GM20431 (cell line): ENCODE data around the gene INAFM2.

Source experiments
- in situ Hi-C: fragments of 300-500 bp; cut with MseI, MboI; formaldehyde crosslinking; loops from one replicate; pipeline ENCODE4 v1.15.0; 2020; ENCODE audit warnings: low sequenced_read_pairs; ENCODE audit not compliant: unreplicated experiment

Gene INAFM2

GRCh38 chr15:40338921-40339620 is 15.6 kb downstream of the INAFM2 start:
- in situ Hi-C loops: no loop called here

DNA sequence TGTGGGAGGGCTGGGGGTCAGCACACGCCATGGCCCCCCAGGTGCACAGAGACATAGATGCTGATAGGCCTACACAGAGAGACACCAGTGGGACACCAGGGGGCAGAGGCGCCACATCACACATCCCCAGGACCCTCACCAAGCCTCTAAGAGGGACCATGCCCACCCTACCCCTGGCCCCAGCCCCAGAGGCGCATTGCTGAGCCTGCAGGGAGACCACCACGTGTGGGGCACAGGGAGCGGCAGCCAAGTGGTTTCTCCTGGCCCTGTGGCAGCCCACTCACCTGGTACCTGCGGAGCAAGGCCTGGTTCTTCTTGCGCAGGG is 16.1 kb downstream of the INAFM2 start:
- in situ Hi-C loops: no loop called here

DNA sequence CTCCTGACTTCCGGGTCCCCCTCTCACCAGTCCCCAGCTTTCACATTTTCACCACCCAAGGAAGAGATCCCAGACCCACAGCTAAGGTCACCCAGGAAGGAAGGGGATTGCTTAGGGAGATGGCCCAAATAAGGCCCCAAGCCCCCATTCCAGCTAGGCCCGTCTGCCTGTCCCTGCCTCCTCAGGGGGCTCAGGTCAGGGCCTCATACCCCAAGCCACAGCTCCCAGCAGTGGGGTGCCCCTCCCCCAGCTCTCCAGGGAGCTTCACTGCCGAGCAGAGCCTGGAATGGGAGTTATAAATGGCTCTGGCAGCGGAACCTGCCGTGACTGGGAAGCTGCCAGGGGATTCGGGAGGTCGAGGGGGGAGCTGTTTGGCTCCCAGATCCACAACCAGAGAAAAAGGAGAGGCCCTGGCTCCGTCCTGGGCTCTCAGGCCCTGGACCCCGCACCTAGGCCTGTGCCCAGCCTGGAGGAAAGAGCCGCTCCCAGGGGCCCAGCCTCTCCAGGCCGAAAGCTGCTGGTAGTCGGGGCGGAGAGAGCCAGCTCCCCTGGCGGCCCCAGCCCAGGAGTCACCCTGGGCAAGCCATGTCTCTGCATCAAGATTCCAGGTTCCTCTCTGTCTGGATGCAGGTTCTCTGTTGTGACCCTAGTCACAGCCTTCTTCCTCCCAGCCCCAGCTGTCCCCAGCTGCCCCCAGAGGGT is 16.7 kb downstream of the INAFM2 start:
- in situ Hi-C loops: loop anchor here (10.0 kb wide), 1 partner anchor 85 kb away; no protein-coding TSS in a partner anchor

DNA sequence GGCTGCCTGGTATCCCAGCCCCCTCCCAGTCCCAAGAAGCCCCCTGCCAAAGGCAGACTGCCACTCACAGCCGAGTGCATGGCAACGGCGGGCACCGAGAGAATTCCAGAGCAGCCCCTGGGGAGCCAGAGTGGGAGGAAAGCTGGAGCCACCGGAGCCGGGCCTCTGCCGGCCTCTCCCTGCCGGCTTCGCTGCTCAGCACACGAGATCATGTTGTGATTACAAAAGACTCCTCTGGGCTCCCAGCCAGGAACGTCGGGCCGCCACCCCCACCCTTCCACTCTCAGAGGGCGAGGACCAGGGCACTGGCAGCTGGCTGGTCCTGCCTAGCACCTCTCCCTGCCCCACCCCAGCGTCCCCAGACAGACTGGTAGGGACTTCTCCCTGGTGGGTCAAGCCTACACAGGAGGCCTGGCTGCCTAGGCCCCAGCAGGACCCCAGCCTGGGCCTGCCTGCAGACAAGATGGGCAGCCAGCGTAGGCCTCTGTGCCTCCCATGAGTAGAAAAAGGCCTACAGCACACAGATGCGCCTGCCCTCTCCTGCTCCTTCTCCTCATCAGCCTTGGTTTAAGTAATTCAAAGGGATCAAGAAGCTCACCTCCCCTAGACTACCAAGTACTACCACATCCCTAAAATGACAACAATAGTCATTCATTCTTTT is 17.4 kb downstream of the INAFM2 start, which contains the start of gene CCDC9B:
Gene CCDC9B, minus strand, starts transcription at position 200 of the 661 bp plus-strand sequence. Its CDS starts 120 bp downstream, at position 80.
- in situ Hi-C loops: loop anchor here (10.0 kb wide), 1 partner anchor 84 kb away; no protein-coding TSS in a partner anchor

DNA sequence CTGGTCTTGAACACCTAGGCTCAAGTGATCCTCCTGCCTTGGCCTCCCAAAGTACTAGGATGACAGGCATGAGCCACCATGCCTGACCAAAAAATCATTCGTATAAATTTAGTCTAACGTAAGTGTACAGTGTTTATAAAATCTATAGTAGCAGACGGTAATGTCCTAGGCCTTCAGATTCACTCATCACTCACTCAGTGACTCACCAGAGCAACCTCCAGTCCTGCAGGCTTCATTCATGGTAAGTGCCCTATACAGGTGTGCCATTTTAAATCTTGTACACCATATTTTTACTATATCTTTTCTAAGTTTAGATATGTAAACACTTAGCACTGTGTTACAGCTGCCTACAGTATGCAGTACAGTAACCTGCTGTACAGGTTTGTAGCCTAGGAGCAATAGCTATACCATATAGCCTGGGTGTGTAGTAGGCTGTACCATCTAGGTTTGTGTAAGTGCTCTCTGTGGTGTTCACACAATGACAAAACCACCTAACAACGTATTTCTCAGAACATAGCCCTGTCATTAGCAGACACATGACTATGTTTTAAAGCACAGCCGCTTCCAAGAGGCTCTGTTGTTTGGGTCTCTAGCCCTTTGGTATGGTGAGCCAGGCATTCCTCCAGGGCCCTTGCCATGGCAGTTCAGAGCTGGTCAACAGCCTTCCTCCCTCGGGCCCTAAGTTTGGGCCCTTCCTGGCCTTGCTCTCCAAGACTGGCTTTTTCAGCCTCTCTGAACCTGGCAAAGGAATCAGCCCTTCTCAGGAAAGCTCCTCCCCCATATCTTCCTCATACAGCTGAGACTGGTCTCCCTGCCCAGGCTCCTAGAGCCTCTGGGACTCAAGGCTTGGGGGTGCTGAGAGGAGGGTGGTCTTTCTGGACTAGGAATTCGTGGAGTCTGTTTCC is 19.2 kb downstream of the INAFM2 start:
- in situ Hi-C loops: loop anchor here (10.0 kb wide), 1 partner anchor 82 kb away; no protein-coding TSS in a partner anchor

- in situ Hi-C loops: loop anchor here (10.0 kb wide), 1 partner anchor 81 kb away; no protein-coding TSS in a partner anchor
Measured at GRCh38 chr15:40343512-40343911, 20.0 kb downstream of the INAFM2 start.

DNA sequence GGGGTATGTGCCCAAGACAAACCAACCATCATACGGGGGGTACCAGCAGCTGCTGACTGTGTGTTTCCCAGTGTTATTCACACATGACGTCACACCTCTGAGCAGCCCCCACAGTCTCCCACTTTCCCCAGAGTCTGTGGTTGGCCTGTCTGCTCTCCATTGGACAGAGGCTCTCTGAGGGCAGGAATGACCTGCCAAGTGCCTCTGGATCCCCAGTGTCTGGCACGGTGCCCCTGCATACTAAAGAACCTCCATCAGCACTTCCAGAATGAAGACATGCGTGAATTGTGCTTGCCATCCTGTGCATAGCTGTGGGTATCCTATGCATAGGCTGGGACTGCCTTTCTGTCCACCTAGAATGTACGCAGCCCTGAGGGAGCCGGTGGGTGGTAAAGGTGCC is 20.7 kb downstream of the INAFM2 start:
- in situ Hi-C loops: loop anchor here (10.0 kb wide), 1 partner anchor 81 kb away; no protein-coding TSS in a partner anchor

DNA sequence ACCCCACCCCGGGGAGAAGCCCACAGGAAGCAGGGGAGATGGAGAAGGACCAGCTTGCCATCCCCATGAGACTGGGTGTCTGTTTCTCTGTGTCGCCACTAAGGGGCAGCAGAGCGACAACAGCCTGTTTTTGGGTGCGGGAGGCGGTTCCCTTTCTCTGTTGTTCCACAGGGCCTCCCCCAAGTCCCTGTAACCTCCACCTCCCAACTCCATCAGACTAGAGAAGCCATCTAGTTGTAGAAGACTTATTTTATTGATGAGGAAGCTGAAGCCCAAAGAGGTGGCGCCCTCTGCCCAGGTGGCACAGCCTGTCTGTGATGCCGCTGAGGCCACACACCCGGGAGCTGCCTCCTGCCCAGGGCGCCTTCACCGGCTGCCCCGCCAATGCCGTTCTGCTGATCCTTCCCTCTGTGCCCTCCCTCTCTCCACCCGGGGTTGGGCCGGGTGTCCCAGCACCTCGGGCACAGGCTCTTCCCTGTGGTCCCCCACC is 21.2 kb downstream of the INAFM2 start:
- in situ Hi-C loops: loop anchor here (10.0 kb wide), 1 partner anchor 80 kb away; no protein-coding TSS in a partner anchor

DNA sequence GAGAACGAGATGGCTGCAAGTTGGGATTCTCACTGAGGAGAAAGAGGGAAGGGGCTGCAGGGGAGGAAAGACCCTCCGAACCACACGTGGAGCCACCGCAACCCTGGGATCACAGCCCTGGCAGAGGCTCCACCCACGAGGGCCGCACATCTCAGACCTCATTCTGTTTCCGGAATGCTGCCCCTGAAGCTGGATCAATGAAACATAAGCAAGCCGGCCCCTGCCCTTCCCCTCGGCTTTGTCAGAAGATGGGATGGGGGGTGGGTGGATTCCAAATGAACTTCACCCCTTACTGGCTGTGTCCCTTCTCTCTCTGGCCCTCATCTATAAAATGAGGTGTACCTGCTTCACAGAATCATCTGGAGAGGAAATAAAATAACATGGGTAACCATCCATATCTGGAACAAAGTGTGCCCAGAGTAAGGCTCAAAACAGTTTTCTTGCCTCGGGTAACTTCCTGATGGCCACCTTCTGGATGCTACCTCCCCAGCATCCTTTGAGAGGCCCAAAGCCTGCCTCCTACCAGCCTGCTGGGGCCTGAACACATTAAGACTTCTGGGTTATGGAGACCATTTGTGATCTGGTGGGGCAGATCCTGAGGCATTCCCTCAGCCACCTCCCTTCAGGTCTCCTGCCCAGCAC is 21.9 kb downstream of the INAFM2 start:
- in situ Hi-C loops: loop anchor here (10.0 kb wide), 1 partner anchor 79 kb away; no protein-coding TSS in a partner anchor

- in situ Hi-C loops: loop anchor here (10.0 kb wide), 1 partner anchor 79 kb away; no protein-coding TSS in a partner anchor
Measured at GRCh38 chr15:40345867-40346578, 22.5 kb downstream of the INAFM2 start.

DNA sequence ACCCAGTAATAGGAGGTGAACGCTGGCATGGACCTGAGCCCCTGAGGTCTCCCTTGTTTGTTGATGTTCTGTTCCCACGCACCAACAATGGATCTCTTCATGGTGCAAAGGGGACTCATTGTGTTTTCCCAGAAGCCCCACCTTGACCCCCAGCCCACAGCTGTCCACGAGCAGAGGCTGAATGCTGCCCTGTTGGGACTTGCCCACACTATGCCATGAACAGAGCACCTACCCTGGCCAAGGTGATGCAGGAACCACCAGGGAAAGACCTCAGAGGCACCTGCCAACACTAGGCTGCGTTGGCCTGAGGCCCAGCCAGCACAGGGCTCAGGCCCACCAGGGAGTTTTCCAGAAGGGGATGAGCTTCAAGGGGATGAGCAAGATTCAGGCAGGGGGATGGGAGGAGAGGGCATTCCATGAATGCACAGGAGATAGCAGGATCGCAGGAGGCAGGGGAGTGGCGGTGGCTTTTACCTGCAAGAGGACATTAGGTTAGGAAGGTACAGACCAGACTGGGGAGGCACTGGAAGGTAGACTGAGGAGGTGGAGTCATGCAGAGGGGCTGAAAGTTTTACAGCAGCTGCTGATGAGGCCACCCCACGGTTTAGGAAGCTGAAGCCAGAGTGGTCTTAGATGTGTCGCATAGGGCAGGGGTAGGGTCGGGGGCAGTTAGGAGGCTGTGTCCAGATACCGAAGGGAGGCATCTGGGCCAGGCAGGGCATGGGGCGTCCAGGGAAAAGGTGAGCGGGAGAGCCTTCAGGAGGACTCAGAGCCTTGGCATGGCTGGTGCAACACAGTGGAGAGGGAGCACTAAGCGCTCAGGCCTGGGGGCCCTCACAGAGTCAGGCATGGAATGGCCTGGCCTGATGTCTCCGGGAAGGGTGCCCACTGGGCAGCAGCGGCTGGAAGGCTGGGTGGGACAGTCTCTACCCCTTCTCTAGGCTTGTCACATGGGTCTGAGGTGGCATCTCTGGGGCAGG is 23.4 kb downstream of the INAFM2 start:
- in situ Hi-C loops: loop anchor here (10.0 kb wide), 1 partner anchor 78 kb away; no protein-coding TSS in a partner anchor

DNA sequence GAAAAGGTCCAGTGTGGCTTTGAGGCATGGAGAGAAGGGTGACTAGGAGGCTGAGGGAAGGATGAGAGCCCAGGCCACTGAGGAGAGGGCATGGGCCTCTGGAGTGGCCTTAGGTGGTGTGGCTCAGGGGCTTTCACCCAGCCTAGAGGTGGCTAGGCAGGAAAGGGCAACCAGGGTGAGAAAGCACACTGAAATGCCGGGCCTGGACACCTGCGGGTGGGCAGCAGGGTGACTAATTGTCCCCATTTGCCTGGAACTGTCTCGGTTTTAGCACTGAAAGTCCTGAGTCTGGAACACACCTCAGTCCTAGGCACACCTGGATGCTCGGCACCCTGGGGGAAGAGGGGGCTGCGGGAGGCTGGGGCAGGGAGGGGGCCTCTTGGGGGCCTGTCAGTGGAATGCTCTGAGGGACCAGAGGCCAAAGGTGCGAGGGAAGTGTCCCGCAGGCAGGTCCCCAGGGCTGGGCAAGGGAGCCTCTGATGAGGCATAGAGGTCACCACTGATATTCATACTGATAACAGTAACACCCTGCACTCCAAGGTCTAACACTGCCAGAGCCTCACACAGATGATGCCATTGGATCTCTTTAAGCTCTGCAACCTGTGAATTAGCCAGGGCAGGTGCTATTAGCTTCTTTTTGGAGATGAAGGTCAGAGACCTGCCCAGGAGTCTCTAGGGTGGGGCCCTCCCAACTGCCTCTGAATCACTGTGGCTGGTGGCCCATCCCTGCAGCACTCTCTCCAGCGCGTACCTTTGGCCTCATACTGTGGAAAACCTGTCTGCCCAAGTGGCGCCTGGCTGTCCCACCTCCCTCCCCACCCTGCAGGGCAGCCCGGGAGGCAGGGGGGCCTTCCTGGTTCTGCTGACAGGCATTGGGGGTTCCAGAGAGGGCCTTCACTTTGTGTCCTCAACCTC is 24.3 kb downstream of the INAFM2 start:
- in situ Hi-C loops: loop anchor here (10.0 kb wide), 1 partner anchor 77 kb away; no protein-coding TSS in a partner anchor

- in situ Hi-C loops: loop anchor here (10.0 kb wide), 1 partner anchor 76 kb away; no protein-coding TSS in a partner anchor
Measured at GRCh38 chr15:40348474-40348870, 25.0 kb downstream of the INAFM2 start.

DNA sequence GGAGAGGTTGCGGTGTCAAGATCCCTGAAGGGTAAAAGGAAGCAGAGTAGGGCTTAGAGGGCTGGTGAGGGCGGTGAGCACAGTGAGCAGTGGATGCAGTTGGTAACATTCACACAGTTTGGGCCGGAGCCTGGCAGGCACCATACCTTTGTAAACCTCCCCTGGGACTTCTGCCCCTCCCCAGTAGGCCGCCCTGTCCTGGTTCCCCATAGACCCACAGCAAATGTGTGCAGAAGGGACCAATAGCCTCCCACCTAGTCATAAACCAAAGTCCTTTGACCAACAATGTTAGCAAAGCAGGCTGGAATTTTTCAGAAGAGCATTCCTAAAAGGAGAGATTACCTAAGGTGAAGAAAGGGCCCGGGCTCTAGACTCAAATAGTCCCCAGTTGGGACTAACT is 25.7 kb downstream of the INAFM2 start:
- in situ Hi-C loops: loop anchor here (10.0 kb wide), 1 partner anchor 76 kb away; no protein-coding TSS in a partner anchor

- in situ Hi-C loops: no loop called here
Measured at GRCh38 chr15:40352281-40352901, 28.9 kb downstream of the INAFM2 start.
